ENCODE measurements around the gene ECM1.

DNA sequence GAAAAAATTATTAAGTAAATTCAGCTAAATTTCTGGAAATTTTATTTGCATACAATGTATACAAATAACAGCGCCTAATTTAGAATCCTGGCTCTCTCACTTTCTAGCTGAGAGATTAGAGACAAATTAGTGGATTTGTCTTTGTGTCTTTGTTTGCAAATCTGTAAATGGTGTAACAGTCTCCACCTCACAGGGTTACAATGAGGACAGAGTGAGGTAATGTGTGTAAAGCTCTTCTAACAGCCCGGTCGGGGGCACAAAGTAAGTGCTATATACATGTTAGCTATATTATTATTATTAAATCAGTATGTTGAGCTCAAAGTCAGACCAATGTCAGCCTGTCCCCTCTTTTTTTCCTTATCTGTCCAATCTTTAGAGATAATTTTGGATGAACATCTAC, 36.3 kb downstream of the ECM1 start:
- TF ChIP-seq EZH2 (IDR thresholded peaks at IDR 0.05; ENCODE audit: low read depth, unreplicated experiment) (no peak), CTCF (conservative IDR thresholded peaks at IDR 0.05; ENCODE audit: low read depth in 2 of 2) (no peak), POLR2AphosphoS5 (IDR thresholded peaks at IDR 0.05; ENCODE audit: low read depth) (no peak), EZH2phosphoT487 (IDR thresholded peaks at IDR 0.05; ENCODE audit: unreplicated experiment) (no peak), JUNB (IDR thresholded peaks at IDR 0.05; ENCODE audit: unreplicated experiment) (no peak), ZNF331 (CRISPR knock-in tag; IDR thresholded peaks at IDR 0.05; ENCODE audit: low read depth) (no peak), REST (IDR thresholded peaks at IDR 0.05; ENCODE audit: unreplicated experiment) (no peak), ZNF114 (CRISPR knock-in tag; IDR thresholded peaks at IDR 0.05) (no peak), ZNF462 (CRISPR knock-in tag; IDR thresholded peaks at IDR 0.05) (no peak)
